Fibroblast of mammary gland (primary cell): ENCODE data around the gene STX2.

ENCODE experiments used
- DNase-seq: peaks from one replicate; pipeline ENCODE4 v3.0.0-alpha.2; 2010; ENCODE audit warnings: low read depth
- H3K4me3 ChIP-seq: 2 replicates; pipeline ENCODE4 v1.5.1; 2011; ENCODE audit warnings: low read depth, mild to moderate bottlenecking, low read length, moderate library complexity; ENCODE audit not compliant: control insufficient read depth
- CTCF ChIP-seq: conservative IDR thresholded peaks from 2 replicates; pipeline ENCODE4 v1.5.1; 2011; ENCODE audit warnings: low read depth, low read length, inconsistent platforms; ENCODE audit not compliant: control insufficient read depth, insufficient read depth

STX2 gene

GRCh38 chr12:130831246-130831645 lies 7.8 kb downstream of the STX2 start:
- no peak overlapping the region for H3K4me3 ChIP-seq
- no peak for DNase-seq
- no peak for TF ChIP-seq CTCF

GRCh38 chr12:130830246-130830551 lies 8.9 kb downstream of the STX2 start:
- TF ChIP-seq CTCF = no peak
- no peak overlapping the region for H3K4me3 ChIP-seq
- DNase-seq = no peak

GRCh38 chr12:130829391-130830245 lies 9.4 kb downstream of the STX2 start:
- DNase-seq = no peak
- H3K4me3 ChIP-seq = no peak overlapping the region
- no peak for TF ChIP-seq CTCF

DNA sequence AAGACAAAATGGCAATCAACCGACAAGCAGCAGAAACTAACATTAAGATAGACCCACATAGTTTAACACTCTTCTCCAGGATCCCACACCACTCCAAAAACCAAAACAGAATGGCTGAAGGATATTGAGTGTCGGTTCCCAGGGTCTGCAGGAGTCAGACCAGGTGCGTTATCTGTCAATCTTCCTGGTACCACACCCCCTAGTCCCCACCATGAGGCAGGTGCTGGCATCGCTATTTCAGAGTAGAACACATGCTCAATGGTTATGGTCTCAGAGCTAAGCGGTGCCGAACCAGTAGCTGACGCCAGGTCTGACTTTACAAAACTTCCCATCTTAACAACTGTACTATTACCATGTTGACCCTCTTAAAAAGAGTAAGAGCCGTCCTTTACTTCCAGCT lies 10.2 kb downstream of the STX2 start:
- no peak overlapping the region for H3K4me3 ChIP-seq
- TF ChIP-seq CTCF = no peak
- no peak for DNase-seq

GRCh38 chr12:130827432-130827831 lies 11.6 kb downstream of the STX2 start:
- TF ChIP-seq CTCF = no peak
- no peak overlapping the region for H3K4me3 ChIP-seq
- DNase-seq = no peak

GRCh38 chr12:130826151-130826801 lies 12.8 kb downstream of the STX2 start:
- TF ChIP-seq CTCF = peak; percentile 51
- peak; percentile 57 for DNase-seq
- no peak overlapping the region for H3K4me3 ChIP-seq
